GM12878 (cell line): ENCODE results near the gene KIRREL3. TPM values are rescaled to one million over a fixed set of nuclear protein-coding genes. Genes with fewer than 3 reads are reported as not detected.

Experiments
- ATAC-seq: fragments of 200-7000 bp; cut with Tn5 transposase; 3 replicates; pipeline ENCODE4 v1.9.1; 2020; ENCODE audit warnings: mild to moderate bottlenecking, moderate library complexity
- BruUV-seq: library from RNA; stranded (reverse); fragments of 400-500 nt; replicated peaks from 2 replicates; lab custom pipeline; 2021; lab: Mats Ljungman, UMichigan
- CTCF ChIA-PET: fragments of 300-600 bp; sonication (Branson Sonifier 250); formaldehyde crosslinking; extraction: SDS; loops from one replicate; lab custom pipeline; 2021; ENCODE audit warnings: inconsistent platforms; lab: Yijun Ruan, JAX
- POLR2A ChIA-PET: fragments of 350-600 bp; formaldehyde crosslinking; extraction: SDS; loops from one replicate; lab custom pipeline; 2021; ENCODE audit warnings: inconsistent platforms; lab: Charles Lee
- RAD21 ChIA-PET: fragments of 300-600 bp; sonication (Branson Sonifier 250); formaldehyde crosslinking; loops from one replicate; lab custom pipeline; 2023; ENCODE audit warnings: antibody characterized with exemption; ENCODE audit not compliant: unreplicated experiment; lab: Charles Lee
- SMC1A ChIA-PET: fragments of 300-600 bp; sonication (Branson Sonifier 250); formaldehyde crosslinking; loops from one replicate; lab custom pipeline; 2023; ENCODE audit not compliant: unreplicated experiment, uncharacterized antibody; lab: Charles Lee
- DNase-seq: peaks from one replicate; pipeline ENCODE4 v3.0.0-alpha.2; 2011; ENCODE audit warnings: low read depth, low spot score
- FAIRE-seq: peaks from 3 replicates; lab custom pipeline; 2011; peaks lifted over from hg19 to GRCh38; lab: Jason Lieb, UNC
- H2AFZ ChIP-seq: 2 replicates; pipeline ENCODE4 v1.6.0; 2011; ENCODE audit warnings: low read depth, low read length, control low read depth; ENCODE audit not compliant: control insufficient read depth
- H3K27ac ChIP-seq: 2 replicates; pipeline ENCODE4 v1.5.1; 2011; ENCODE audit warnings: control low read depth; ENCODE audit not compliant: control insufficient read depth, insufficient read depth
- H3K27me3 ChIP-seq, 2 experiments: replicated peaks in 1 of 2; 2 replicates each; pipeline versions ENCODE4 v1.6.0 to v1.6.1; 2011; ENCODE audit warnings: low read length in 1 of 2; ENCODE audit not compliant: control insufficient read depth in 2 of 2, insufficient read depth in 2 of 2
- H3K36me3 ChIP-seq, 2 experiments: 2 replicates each; pipeline ENCODE4 v1.5.1; 2011; ENCODE audit warnings: low read length in 1 of 2; ENCODE audit not compliant: control insufficient read depth in 2 of 2, insufficient read depth in 2 of 2
- H3K4me1 ChIP-seq: 2 replicates; pipeline ENCODE4 v1.6.1; 2011; ENCODE audit warnings: mild to moderate bottlenecking, low read length, moderate library complexity, mixed read lengths; ENCODE audit not compliant: control insufficient read depth, insufficient read depth
- H3K4me2 ChIP-seq: 2 replicates; pipeline ENCODE4 v1.6.0; 2011; ENCODE audit warnings: control low read depth; ENCODE audit not compliant: control insufficient read depth, insufficient read depth
- H3K4me3 ChIP-seq: fragments of 200-600 bp; sonication (generic); 2 replicates; pipeline ENCODE4 v1.5.1; 2016
- H3K79me2 ChIP-seq: 2 replicates; pipeline ENCODE4 v1.6.0; 2011; ENCODE audit warnings: low read length; ENCODE audit not compliant: control insufficient read depth, insufficient read depth
- H3K9ac ChIP-seq: 2 replicates; pipeline ENCODE4 v1.8.0; 2011; ENCODE audit warnings: low read length, control low read depth, mixed read lengths; ENCODE audit not compliant: control insufficient read depth, insufficient read depth
- H3K9me3 ChIP-seq: replicated peaks from 3 replicates; pipeline ENCODE4 v1.5.1; 2011; ENCODE audit warnings: mild to moderate bottlenecking, low read length; ENCODE audit not compliant: control insufficient read depth, insufficient read depth
- H4K20me1 ChIP-seq: 2 replicates; pipeline ENCODE4 v1.6.0; 2011; ENCODE audit not compliant: control insufficient read depth, insufficient read depth
- DPF2 ChIP-seq: fragments of 450-650 bp; IDR thresholded peaks from 2 replicates; pipeline ENCODE4 v1.6.1; 2017; ENCODE audit warnings: mild to moderate bottlenecking
- POLR2A ChIP-seq: IDR thresholded peaks from 2 replicates; pipeline ENCODE4 v1.6.1; 2011; ENCODE audit warnings: low read depth, mild to moderate bottlenecking, low read length
- SMC3 ChIP-seq: IDR thresholded peaks from 2 replicates; pipeline ENCODE4 v1.6.1; 2011; ENCODE audit warnings: low read length, improper control_type of control experiment, borderline replicate concordance
- SREBF1 ChIP-seq: IDR thresholded peaks from 2 replicates; pipeline ENCODE4 v1.6.1; 2012; ENCODE audit warnings: mild to moderate bottlenecking, low read length
- SUPT20H ChIP-seq: IDR thresholded peaks from 2 replicates; pipeline ENCODE4 v1.6.1; 2011; ENCODE audit warnings: low read depth, mild to moderate bottlenecking, low read length, moderate library complexity, borderline replicate concordance; ENCODE audit not compliant: control insufficient read depth
- ZNF24 ChIP-seq: fragments of 450-650 bp; IDR thresholded peaks from 2 replicates; pipeline ENCODE4 v1.6.1; 2017; ENCODE audit warnings: antibody characterized with exemption, mild to moderate bottlenecking
- WGBS: methylation state at CpG from one replicate; pipeline ENCODE4 v1.1.6; 2016; ENCODE audit warnings: low lambda C conversion rate; ENCODE audit not compliant: insufficient replicate concordance, insufficient coverage; ENCODE audit errors: missing lambda C conversion rate; 5-methylcytosine and 5-hydroxymethylcytosine counted together
- in situ Hi-C: fragments of 300-500 bp; cut with MboI; formaldehyde crosslinking; loops from 9 replicates; pipeline ENCODE4 v1.14.3; 2018; ENCODE audit warnings: mixed read lengths
- intact Hi-C: fragments of 100-400 bp; cut with micrococcal nuclease; formaldehyde crosslinking; loops from one replicate; pipeline ENCODE4 v1.14.2; 2022; ENCODE audit not compliant: unreplicated experiment
- polyA plus RNA-seq, 11 experiments: library from polyadenylated mRNA; depleted of rRNA in 4 of 11; unstranded in 6 of 11; stranded (reverse) in 5 of 11; fragments of >200 nt; fragmentation: Nextera tagmentation in 4 of 11; fragmentation: Illumina TruSeq in 1 of 11; extraction: Ambion mirVana in 4 of 11; extraction: Trizol in 1 of 11; gene quantifications; 1 replicate in 1 of 11; 2 replicates in 10 of 11; pipeline versions ENCODE4 v1.2.1 to v1.2.3, GENCODE V29; 2011 to 2016; ENCODE audit warnings: inconsistent platforms in 2 of 11, missing spikeins in 2 of 11, low read depth in 1 of 11
- total RNA-seq, 4 experiments: library from RNA; depleted of rRNA in 3 of 4; stranded (reverse); fragments of >200 nt in 3 of 4; fragmentation: Illumina TruSeq in 1 of 4; extraction: Trizol in 1 of 4; gene quantifications; 2 replicates each; pipeline versions ENCODE4 v1.2.1 to v1.2.3, GENCODE V29; 2013 to 2021
- TF ChIP-seq, protein P1 (sequence below): fragments of 450-650 bp; formaldehyde crosslinking; IDR thresholded peaks from 2 replicates; pipeline ENCODE4 v1.5.0; 2022; ENCODE audit warnings: mild to moderate bottlenecking, missing genetic modification characterization

Gene KIRREL3
- total and polyA plus RNA-seq, 10 of the 15 experiments (the other 5 are each of a cell fraction or from before 2014, with no cell fraction given), result under 0.01 TPM; not detected in 9

DNA sequence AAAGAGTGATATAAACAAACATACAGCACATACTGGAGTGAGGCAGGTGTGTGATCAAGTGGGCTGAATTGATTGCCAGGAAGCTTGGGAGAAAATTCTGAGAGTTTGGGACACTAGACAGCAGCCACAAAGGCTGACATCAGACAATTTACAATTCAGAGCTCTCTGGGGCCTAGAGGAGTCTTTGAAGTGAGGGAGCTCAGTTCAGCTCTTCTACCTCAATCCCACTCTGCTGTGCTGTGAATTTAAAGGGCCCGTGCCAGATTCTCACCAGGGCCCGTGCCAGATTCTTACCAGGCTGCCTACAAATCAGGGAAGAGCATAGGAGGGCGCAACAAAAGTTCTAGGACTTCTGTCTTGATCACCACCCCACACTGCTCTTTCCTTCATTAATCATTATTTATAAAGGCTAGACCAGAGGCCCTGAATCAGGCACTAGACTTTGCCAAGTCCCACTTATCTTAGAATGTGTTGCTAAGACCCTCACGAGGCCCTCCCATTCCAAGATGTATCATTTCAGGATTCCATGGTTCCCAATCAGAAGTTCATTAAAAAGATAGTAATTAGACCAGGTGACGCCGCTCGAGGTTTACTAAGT, 112.4 kb downstream of the KIRREL3 start:
- ChIA-PET POLR2A (no interaction called here), RAD21 (no interaction called here), CTCF (no interaction called here), SMC1A (interaction anchor here (1.1 kb wide), 1 partner anchor 13 kb away, joined by 3 read pairs; no protein-coding TSS in a partner anchor)
- H2AFZ ChIP-seq, result no peak overlapping the region
- no TSS peak for BruUV-seq
- no peak for ATAC-seq
- no peak overlapping the region for H3K4me2 ChIP-seq
- no peak for DNase-seq
- no peaks in the 10 kb centered on the region for H3K4me1 ChIP-seq
- no peaks in the 10 kb centered on the region for H3K27me3 ChIP-seq
- H3K9ac ChIP-seq, result no peak overlapping the region
- intact Hi-C loops, result no loop called here
- no peaks in the 10 kb centered on the region for H3K79me2 ChIP-seq
- TF ChIP-seq, protein P1, sequence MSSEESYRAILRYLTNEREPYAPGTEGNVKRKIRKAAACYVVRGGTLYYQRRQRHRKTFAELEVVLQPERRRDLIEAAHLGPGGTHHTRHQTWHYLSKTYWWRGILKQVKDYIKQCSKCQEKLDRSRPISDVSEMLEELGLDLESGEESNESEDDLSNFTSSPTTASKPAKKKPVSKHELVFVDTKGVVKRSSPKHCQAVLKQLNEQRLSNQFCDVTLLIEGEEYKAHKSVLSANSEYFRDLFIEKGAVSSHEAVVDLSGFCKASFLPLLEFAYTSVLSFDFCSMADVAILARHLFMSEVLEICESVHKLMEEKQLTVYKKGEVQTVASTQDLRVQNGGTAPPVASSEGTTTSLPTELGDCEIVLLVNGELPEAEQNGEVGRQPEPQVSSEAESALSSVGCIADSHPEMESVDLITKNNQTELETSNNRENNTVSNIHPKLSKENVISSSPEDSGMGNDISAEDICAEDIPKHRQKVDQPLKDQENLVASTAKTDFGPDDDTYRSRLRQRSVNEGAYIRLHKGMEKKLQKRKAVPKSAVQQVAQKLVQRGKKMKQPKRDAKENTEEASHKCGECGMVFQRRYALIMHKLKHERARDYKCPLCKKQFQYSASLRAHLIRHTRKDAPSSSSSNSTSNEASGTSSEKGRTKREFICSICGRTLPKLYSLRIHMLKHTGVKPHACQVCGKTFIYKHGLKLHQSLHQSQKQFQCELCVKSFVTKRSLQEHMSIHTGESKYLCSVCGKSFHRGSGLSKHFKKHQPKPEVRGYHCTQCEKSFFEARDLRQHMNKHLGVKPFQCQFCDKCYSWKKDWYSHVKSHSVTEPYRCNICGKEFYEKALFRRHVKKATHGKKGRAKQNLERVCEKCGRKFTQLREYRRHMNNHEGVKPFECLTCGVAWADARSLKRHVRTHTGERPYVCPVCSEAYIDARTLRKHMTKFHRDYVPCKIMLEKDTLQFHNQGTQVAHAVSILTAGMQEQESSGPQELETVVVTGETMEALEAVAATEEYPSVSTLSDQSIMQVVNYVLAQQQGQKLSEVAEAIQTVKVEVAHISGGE (CRISPR knock-in tag), result no peak
- TF ChIP-seq SREBF1 (no peak), POLR2A (no peak)
- 38% methylated on average over 7 of the region's 7 CpGs for WGBS
- in situ Hi-C loops, result no loop called here
- no peaks in the 10 kb centered on the region for H3K36me3 ChIP-seq
- H3K9me3 ChIP-seq, result no peaks in the 10 kb centered on the region
- no peak for FAIRE-seq
- H3K27ac ChIP-seq, result no peak overlapping the region
- H4K20me1 ChIP-seq, result no peaks in the 10 kb centered on the region
- H3K4me3 ChIP-seq, result no peak overlapping the region

DNA sequence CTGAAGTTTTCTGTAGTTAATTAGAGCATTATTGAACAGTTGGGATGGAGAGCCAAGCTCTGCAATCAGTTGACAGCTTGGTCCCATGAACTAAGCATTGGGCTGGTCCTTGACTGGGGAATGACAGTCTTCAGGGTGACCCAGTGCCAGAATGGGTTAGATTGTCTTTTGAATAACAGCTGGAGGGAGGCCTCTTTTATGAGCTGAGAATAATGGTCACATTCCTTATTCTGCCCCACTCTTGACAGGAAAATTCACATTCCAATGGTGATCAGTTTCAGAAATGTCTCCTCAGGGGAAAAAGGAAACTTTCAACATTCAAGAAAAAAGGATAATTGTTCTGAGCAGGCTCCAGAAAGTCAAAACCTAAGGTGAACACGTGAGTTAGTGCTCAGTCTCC, 113.9 kb downstream of the KIRREL3 start:
- ChIA-PET RAD21 (no interaction called here), SMC1A (no interaction called here), CTCF (interaction anchor here (1.0 kb wide), 1 partner anchor 323 kb away, joined by 3 read pairs; no protein-coding TSS in a partner anchor), POLR2A (no interaction called here)
- Histone ChIP-seq H3K4me1 (no peaks in the 10 kb centered on the region), H3K79me2 (no peaks in the 10 kb centered on the region), H3K27ac (no peak overlapping the region), H3K36me3 (no peaks in the 10 kb centered on the region), H3K9me3 (no peaks in the 10 kb centered on the region), H3K4me3 (no peak overlapping the region), H3K9ac (no peak overlapping the region), H4K20me1 (no peaks in the 10 kb centered on the region), H2AFZ (no peak overlapping the region), H3K27me3 (no peaks in the 10 kb centered on the region), H3K4me2 (no peak overlapping the region)
- WGBS, result 0% methylated on average over 1 of the region's 1 CpG
- FAIRE-seq (no peak), DNase-seq (no peak), ATAC-seq (no peak)
- in situ Hi-C loops (no loop called here), intact Hi-C loops (no loop called here)
- no TSS peak for BruUV-seq
- TF ChIP-seq DPF2 (no peak), SMC3 (no peak), SUPT20H (no peak), SREBF1 (no peak), ZNF24 (no peak)
